HG03097 (cell line): ENCODE results near the gene LONRF3.
"Not testable (repeated sequence)": the region's sequence is repeated elsewhere in the genome, so short reads cannot be mapped to it uniquely, and the experiment has no call there.

Experiments
- ATAC-seq: cut with Tn5 transposase; IDR thresholded peaks from one replicate; pipeline ENCODE4 v1.9.1; 2021; ENCODE audit not compliant: unreplicated experiment, low FRiP score

The LONRF3 gene

DNA sequence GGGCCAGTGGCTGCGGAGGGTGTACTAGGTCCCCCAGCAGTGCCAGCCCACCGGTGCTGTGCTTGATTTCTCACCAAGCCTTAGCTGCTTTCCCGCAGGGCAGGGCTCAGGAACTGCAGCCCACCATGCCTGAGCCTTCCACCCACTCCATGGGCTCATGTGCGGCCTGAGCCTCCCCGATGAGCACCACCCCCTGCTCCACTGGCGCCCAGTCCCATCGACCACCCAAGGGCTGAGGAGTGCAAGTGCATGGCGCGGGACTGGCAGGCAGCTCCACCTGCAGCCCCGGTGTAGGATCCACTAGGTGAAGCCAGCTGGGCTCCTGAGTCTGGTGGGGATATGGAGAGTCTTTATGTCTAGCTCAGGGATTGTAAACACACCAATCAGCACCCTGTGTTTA, 55.2 kb downstream of the LONRF3 start:
- not testable (repeated sequence) for ATAC-seq

DNA sequence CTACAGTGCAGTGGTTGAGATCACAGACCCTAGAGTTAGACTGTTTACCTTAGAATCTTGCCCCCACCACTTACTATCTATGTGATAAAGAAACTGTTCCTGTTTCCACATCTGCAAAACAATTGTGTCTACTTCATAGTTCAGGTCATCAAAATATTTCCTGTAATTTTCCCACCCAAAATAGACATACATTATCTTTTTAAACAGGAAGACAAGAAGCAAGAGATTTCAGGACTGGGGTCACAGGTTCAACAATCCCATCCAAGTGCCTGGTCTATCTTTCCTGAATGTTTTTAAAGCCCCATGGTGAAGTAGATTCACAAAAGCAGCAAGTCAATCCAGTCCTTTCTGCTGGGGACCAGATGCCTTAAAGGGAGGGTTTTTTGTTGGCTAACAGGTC, 56.6 kb downstream of the LONRF3 start:
- no peak for ATAC-seq

DNA sequence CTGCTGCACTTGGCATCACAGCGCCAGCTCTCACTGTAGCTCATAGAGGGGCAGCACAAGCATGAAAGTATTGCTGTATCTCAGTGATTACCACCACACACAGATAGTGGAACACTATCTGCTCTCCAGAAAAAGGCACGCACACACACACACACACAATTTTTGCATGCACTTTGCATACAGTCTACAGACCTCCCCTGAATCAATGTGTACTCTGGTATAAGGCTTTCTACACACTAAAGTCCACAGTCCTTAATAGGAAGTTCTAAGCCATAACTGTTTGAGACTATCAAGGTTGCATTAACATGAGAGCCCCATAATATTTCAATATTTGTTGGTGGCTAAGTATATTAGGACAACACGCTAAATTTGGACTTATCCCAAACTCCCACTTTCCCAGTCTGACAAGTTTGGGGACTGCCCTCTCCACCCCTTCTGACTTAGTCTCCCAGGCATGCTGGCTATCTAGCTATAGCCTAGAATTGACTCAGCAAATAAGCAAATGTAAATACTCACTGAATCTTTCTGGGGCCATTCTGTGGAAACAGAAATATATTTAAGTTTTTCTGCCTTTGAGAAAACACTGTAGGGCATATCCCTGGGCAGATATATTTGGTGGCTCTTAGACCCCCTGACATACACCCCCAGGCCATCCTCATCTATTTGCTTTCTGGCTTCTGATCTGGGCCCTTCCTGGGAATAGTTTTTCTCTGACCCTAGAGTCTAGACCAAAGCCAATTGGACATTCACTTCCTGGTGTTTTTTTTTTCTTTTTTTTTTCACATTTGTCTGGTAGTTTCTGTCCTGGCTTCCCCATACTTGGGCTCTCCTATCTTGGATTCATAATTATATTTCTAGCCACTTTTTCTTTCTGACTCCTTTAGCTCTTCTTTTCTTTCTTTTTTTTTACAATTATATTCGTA, 62.0 kb downstream of the LONRF3 start:
- no peak for ATAC-seq

DNA sequence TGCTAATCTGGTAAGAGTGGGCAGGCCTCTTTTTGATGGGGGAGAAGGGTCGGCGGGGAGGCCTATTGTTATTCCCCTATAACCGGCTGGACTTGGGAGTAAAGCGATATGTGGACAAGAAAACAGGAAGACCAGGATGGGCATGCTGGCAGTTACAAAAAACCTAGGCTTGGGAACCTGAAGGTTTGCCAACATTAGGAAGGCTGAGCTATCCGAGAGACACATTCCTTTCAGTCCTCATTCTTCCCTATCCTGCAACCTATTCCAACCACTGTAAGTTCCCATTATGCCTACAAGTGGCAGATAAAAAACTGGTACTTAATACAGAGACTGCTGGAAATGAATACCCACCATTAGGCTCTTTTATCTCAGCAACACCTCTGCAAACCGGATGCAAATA, 66.0 kb downstream of the LONRF3 start:
- no peak for ATAC-seq

- no peak for ATAC-seq
These were observed 66.8 kb downstream of the LONRF3 start for GRCh38 chrX:119041175-119041574.

- ATAC-seq: no peak
These were observed 67.6 kb downstream of the LONRF3 start for GRCh38 chrX:119042040-119042439.

DNA sequence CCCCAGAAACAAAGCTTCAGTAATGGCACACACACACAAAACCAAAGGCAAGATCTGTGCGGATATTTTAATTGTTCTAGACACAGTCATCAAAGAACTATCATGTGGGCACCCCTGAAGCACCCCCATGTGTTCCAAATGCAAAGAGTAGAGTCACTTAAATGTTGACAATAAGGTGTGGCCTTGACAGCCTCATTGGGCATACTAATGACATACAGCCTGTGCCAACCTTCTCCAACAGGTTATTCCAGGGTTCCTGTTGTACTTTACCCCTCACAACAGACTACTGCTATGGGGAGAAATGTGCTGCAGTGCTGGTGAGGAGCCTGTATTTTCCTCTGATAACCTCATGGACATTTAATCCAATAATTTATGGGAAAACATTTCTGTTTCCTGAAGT, 68.6 kb downstream of the LONRF3 start:
- ATAC-seq: no peak

GRCh38 chrX:119045884-119046283, 71.5 kb downstream of the LONRF3 start:
- no peak for ATAC-seq

DNA sequence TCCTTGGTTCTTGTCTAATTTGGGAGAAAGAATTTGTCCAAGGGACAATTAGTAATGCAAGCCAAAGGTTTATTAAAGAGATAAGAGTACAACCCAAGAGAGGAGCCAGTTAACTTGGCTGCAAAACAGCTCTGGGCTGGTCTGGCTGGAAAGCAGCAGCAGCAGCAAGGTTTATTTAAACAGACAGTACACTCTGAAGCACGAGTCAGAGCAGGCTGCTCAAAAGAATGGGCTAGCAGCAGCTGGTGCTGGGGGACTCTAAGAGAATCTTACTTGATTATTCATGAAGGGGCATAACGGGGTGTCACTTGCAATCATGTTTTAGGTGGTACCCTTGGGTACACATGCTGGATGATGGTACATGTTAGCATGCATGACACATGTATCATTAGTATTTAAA, 81.3 kb downstream of the LONRF3 start:
- ATAC-seq: no peak

- ATAC-seq: no peak
These were observed 88.4 kb downstream of the LONRF3 start for GRCh38 chrX:119062750-119063374.

GRCh38 chrX:119063428-119063827, 89.0 kb downstream of the LONRF3 start:
- ATAC-seq: no peak

DNA sequence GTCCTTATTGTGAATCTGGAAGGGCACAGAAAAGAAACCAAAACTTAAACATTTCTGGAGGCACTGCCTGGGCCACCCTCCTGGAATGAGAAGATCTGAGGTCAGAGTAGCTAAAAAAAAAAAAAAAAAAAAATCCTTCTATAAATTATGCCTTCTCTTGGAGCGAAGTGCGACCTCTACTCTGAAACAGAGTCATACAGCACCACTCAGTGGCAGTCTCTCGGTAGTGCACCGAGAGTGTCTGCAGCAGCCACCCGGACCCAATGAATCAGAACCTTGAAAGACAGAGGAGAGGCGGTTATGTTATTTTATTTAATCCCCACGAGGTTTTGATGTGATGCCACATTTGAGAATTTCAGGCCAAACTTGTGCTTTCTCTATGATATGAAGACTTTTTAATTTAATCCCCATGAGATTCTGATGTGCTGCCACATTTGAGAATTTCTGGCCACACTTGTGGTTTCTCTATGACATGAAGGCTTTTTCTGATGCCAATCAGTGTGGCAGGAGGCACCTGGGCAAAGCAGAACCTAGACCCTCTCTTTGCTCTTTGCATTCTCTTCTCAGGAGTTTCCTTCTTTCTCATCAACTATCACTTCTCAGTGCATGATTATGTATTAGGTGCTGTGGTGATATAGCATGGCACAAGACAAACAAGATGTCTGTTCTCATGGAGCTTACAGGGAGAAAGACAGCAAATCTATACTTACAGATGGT, 92.8 kb downstream of the LONRF3 start:
- ATAC-seq: no peak
